Thyroid gland (tissue), 4 donors: ENCODE data around the gene CCL2. TPM values are rescaled to one million over a fixed set of nuclear protein-coding genes. Genes with fewer than 3 reads are reported as not detected.

ENCODE experiments used
- DNase-seq, 2 donors: peaks; one replicate each; pipeline ENCODE4 v3.0.0-alpha.2; 2019
- H3K27ac ChIP-seq, 3 donors: fragments of 200-600 bp; sonication (generic); 1 replicate in 2 of 3; 2 replicates in 1 of 3; pipeline ENCODE4 v1.5.1; 2016 to 2019; ENCODE audit warnings: mild to moderate bottlenecking in 1 of 3, moderate library complexity in 1 of 3
- H3K27me3 ChIP-seq: fragments of 200-600 bp; sonication (generic); one replicate; pipeline ENCODE4 v1.5.1; 2019
- H3K36me3 ChIP-seq, 2 donors: fragments of 200-600 bp; sonication (generic); one replicate each; pipeline ENCODE4 v1.5.1; 2016 to 2019
- H3K4me1 ChIP-seq, 2 donors: fragments of 200-600 bp; sonication (generic); one replicate each; pipeline ENCODE4 v1.5.1; 2017 to 2019
- H3K4me3 ChIP-seq, 3 donors: fragments of 200-600 bp; sonication (generic); replicated peaks in 1 of 3; 1 replicate in 2 of 3; 2 replicates in 1 of 3; pipeline ENCODE4 v1.5.1; 2016; ENCODE audit warnings: mild to moderate bottlenecking in 1 of 3
- H3K9me3 ChIP-seq: fragments of 200-600 bp; sonication (generic); one replicate; pipeline ENCODE4 v1.5.1; 2017
- POLR2A ChIP-seq, 2 donors: fragments of 450-650 bp; IDR thresholded peaks; one replicate each; pipeline ENCODE4 v1.6.1; 2017; ENCODE audit warnings: antibody characterized with exemption in 2 of 2, mild to moderate bottlenecking in 2 of 2, moderate library complexity in 1 of 2
- WGBS, 2 donors: methylation state at CpG; one replicate each; pipeline ENCODE4 v1.1.5; 2017; 5-methylcytosine and 5-hydroxymethylcytosine counted together
- intact Hi-C: fragments of 100-400 bp; cut with DNase I; formaldehyde crosslinking; loops from one replicate; pipeline ENCODE4 v1.15.1; 2023
- total RNA-seq, 4 donors: library from RNA; depleted of rRNA; stranded (reverse); fragments of >200 nt; gene quantifications; one replicate each; pipeline ENCODE4 v1.2.3, GENCODE V29; 2016
- TF ChIP-seq, protein P1 (sequence below), 6 experiments: fragments of 200-600 bp in 3 of 6; fragments of 450-650 bp in 3 of 6; sonication (generic) in 3 of 6; IDR thresholded peaks; one replicate each; pipeline ENCODE4 v1.5.1; 2016 to 2019; ENCODE audit warnings: antibody characterized with exemption in 6 of 6, mild to moderate bottlenecking in 2 of 6, inconsistent platforms in 1 of 6, moderate library complexity in 1 of 6

The CCL2 gene
- total RNA-seq, 4 donors from 2014 or later, result 11.7 to 39.4 (median 23.6) TPM

DNA sequence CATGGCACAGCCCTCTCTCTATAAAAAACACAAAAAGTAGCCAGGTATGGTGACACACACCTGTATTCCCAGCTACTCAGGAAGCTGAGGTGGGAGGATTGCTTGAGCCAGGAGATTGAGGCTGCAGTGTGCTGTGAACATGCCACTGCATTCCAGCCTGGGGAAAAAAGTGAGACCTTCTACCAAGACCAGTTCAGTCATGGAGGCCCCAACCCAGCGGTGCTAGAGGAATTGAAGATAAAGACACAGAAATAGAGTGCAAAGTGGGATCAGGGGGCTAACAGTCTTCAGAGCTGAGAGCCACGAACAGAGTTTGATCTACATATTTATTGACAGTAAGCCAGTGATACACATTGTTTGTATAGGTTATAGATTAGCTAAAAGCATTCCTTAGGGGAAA, 48.5 kb downstream of the CCL2 start:
- Histone ChIP-seq H3K27me3 (no peaks in the 10 kb centered on the region), H3K4me1 (no peaks in the 10 kb centered on the region), H3K9me3 (no peaks in the 10 kb centered on the region), H3K27ac (no peak overlapping the region), H3K36me3 (no peaks in the 10 kb centered on the region), H3K4me3 (no peak overlapping the region)
- TF ChIP-seq, protein P1, sequence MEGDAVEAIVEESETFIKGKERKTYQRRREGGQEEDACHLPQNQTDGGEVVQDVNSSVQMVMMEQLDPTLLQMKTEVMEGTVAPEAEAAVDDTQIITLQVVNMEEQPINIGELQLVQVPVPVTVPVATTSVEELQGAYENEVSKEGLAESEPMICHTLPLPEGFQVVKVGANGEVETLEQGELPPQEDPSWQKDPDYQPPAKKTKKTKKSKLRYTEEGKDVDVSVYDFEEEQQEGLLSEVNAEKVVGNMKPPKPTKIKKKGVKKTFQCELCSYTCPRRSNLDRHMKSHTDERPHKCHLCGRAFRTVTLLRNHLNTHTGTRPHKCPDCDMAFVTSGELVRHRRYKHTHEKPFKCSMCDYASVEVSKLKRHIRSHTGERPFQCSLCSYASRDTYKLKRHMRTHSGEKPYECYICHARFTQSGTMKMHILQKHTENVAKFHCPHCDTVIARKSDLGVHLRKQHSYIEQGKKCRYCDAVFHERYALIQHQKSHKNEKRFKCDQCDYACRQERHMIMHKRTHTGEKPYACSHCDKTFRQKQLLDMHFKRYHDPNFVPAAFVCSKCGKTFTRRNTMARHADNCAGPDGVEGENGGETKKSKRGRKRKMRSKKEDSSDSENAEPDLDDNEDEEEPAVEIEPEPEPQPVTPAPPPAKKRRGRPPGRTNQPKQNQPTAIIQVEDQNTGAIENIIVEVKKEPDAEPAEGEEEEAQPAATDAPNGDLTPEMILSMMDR (IDR thresholded peaks at IDR 0.05), result no peak
- TF ChIP-seq POLR2A (IDR thresholded peaks at IDR 0.05), result no peak
- WGBS, 2 donors, result 94 to 96% methylated on average over 2 of the region's 2 CpGs
- no peak for DNase-seq
- intact Hi-C loops, result loop anchor here (2.0 kb wide), 1 partner anchor 99 kb away; no protein-coding TSS in a partner anchor

DNA sequence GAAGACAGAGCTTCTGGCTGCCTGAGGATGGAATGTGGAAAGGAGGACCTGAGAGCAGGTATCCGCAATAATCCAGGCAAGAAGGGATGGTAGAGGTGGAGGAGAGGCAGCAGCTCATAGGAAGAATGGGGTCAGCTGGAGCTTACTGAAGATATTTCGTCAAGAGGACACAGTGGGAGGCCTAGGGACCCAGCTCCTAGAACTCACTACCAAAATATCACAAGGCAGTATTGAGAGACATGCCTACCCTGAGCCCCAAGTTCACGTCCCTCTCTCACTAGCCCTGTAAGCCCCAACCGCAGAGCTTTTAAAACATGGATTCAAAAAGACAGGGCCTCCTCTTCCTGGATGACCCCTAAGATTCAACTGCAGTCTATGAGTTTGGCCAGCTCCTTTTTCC, 50.0 kb downstream of the CCL2 start:
- no peaks in the 10 kb centered on the region for H3K9me3 ChIP-seq
- H3K4me3 ChIP-seq, result no peak overlapping the region
- H3K27ac ChIP-seq, result no peak overlapping the region
- no peaks in the 10 kb centered on the region for H3K4me1 ChIP-seq
- no peaks in the 10 kb centered on the region for H3K36me3 ChIP-seq
- intact Hi-C loops, result no loop called here
- TF ChIP-seq, protein P1 (IDR thresholded peaks at IDR 0.05), result no peak
- no peak for TF ChIP-seq POLR2A (IDR thresholded peaks at IDR 0.05)
- H3K27me3 ChIP-seq, result no peaks in the 10 kb centered on the region
- DNase-seq, result no peak
- 96 to 97% methylated on average over 4 of the region's 4 CpGs for WGBS, 2 donors

DNA sequence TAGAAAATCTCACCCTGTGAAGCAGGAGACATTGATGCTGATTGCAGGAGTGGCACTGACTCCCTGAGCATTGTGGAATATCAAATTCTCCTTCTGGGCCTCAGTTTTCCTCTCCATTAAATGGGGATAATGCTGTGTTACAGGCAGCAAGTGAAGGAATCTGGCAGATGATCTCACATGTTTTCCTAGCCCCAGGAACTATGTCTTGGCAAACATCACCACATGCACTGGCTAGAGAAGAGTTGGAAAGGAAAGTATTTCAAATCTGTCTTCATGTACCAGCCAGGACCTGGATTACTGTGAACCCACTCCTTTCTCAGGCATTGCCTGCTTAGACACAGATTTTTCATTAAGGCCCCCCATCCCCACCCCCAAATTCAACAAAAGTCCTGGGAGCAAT, 50.5 kb downstream of the CCL2 start:
- H3K27me3 ChIP-seq, result no peaks in the 10 kb centered on the region
- TF ChIP-seq POLR2A (IDR thresholded peaks at IDR 0.05), result no peak
- TF ChIP-seq, protein P1 (IDR thresholded peaks at IDR 0.05), result no peak
- intact Hi-C loops, result no loop called here

DNA sequence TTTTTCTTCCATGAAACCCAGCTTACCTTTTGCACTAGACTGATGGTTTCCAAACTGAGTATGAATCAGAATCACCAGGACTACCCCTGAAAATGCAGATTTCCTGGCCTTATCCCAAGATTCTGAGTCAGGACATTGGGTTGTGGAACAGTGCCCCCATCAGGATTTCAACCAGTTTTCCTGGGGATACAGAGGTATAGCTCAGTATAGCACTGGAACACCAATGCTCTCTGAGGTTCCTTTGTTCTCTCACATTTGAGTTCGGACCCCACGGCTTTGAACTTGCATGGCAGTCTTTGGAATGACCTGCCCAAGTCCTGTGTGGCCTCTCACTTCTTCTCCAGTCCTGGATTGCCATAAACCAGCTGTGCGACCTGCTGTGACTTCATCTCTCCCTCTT, 51.4 kb downstream of the CCL2 start:
- TF ChIP-seq, protein P1 (IDR thresholded peaks at IDR 0.05), result peak in 4 of 6 experiments; percentile 35 to 72 (median 50)
- TF ChIP-seq POLR2A (IDR thresholded peaks at IDR 0.05), result no peak
- WGBS, 2 donors, result 61 to 78% methylated on average over 3 of the region's 3 CpGs
- intact Hi-C loops, result no loop called here
- no peaks in the 10 kb centered on the region for H3K4me1 ChIP-seq
- H3K36me3 ChIP-seq, result no peaks in the 10 kb centered on the region
- no peaks in the 10 kb centered on the region for H3K9me3 ChIP-seq
- peak; percentile 24 to 32 for DNase-seq
- H3K27me3 ChIP-seq, result no peaks in the 10 kb centered on the region
- no peak overlapping the region for H3K27ac ChIP-seq
- H3K4me3 ChIP-seq, result no peak overlapping the region

More for the DNA sequence above, 50.5 kb downstream of the CCL2 start:
- no peaks in the 10 kb centered on the region for H3K9me3 ChIP-seq
- H3K4me3 ChIP-seq, result no peak overlapping the region
- DNase-seq, result no peak
- H3K4me1 ChIP-seq, result no peaks in the 10 kb centered on the region
- H3K36me3 ChIP-seq, result no peaks in the 10 kb centered on the region
- H3K27ac ChIP-seq, result no peak overlapping the region

Other genes starting within 250 kb of the CCL2 start
- not detected for gene CCL7, start 14.9 kb downstream of the CCL2 start, total RNA-seq
- gene CCL11, start 30.5 kb downstream of the CCL2 start, total RNA-seq, result not detected
- not detected for gene CCL8, start 64.2 kb downstream of the CCL2 start, total RNA-seq
- 1 to 10 TPM; 1.2 to 3.2 (median 1.6) TPM for gene CCL13, start 101.2 kb downstream of the CCL2 start, total RNA-seq
- not detected for gene CCL1, start 107.9 kb downstream of the CCL2 start, total RNA-seq